Activated naive CD8-positive, alpha-beta T cell treated with anti-CD3 and anti-CD28 coated beads for 36 hours (primary cell): ENCODE data around the gene AXIN1. TPM values are rescaled to one million over a fixed set of nuclear protein-coding genes. Genes with fewer than 3 reads are reported as not detected.

Source experiments
- DNase-seq: peaks from one replicate; pipeline ENCODE4 v3.0.0; 2021
- H3K27ac Mint-ChIP-seq: one replicate; pipeline ENCODE4 v1.8.0; 2022; ENCODE audit warnings: mild to moderate bottlenecking, moderate library complexity, mixed read lengths
- H3K27me3 Mint-ChIP-seq: one replicate; pipeline ENCODE4 v1.8.0; 2022; ENCODE audit warnings: mild to moderate bottlenecking, mixed read lengths
- H3K36me3 Mint-ChIP-seq: one replicate; pipeline ENCODE4 v1.8.0; 2021; ENCODE audit warnings: mild to moderate bottlenecking, mixed read lengths
- H3K4me1 Mint-ChIP-seq: one replicate; pipeline ENCODE4 v1.8.0; 2021; ENCODE audit warnings: mixed read lengths
- H3K4me3 Mint-ChIP-seq: one replicate; pipeline ENCODE4 v1.8.0; 2022; ENCODE audit warnings: mild to moderate bottlenecking, moderate library complexity, mixed read lengths
- H3K9me3 Mint-ChIP-seq: one replicate; pipeline ENCODE4 v1.8.0; 2022; ENCODE audit warnings: mixed read lengths
- total RNA-seq, 2 experiments: library from RNA; stranded (reverse); gene quantifications; one replicate each; pipeline ENCODE4 v1.2.3, GENCODE V29; 2021

Gene AXIN1
- total RNA-seq, 2 experiments from 2014 or later = 23.9 to 24.6 TPM

- Mint-ChIP-seq H3K27me3 (no peaks in the 10 kb centered on the region), H3K9me3 (no peaks in the 10 kb centered on the region), H3K4me1 (no peaks in the 10 kb centered on the region), H3K36me3 (peaks cover 1% of the 10 kb centered on the region), H3K27ac (no peak overlapping the region), H3K4me3 (no peak overlapping the region)
- DNase-seq = no peak
Observed at GRCh38 chr16:301950-302349, 50.6 kb downstream of the AXIN1 start.

GRCh38 chr16:301235-301634 is 51.3 kb downstream of the AXIN1 start:
- no peak overlapping the region for H3K27ac Mint-ChIP-seq
- DNase-seq = no peak
- H3K36me3 Mint-ChIP-seq = no peaks in the 10 kb centered on the region
- H3K4me1 Mint-ChIP-seq = no peaks in the 10 kb centered on the region
- H3K4me3 Mint-ChIP-seq = no peak overlapping the region
- H3K9me3 Mint-ChIP-seq = no peaks in the 10 kb centered on the region
- no peaks in the 10 kb centered on the region for H3K27me3 Mint-ChIP-seq

DNA sequence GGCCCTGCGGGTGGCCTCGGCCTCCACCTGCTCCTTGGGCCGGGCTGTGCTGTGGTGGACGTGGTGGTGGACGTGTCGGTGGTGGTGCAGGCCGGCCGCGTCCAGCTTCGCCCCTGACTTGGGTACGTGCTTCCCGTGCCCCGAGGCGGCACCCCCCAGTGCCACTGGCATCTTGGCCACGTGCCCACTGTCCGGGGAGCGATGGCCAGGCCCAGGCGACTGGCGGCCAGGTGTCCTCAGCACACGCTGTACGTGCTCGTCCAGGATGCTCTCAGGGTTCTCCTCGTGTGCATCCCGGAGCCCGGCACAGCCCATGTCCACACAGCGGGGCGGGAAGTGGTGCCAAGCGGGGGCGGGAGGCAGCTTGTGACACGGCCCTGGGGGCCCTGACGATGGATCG is 54.7 kb downstream of the AXIN1 start:
- H3K9me3 Mint-ChIP-seq = no peaks in the 10 kb centered on the region
- H3K4me3 Mint-ChIP-seq = no peak overlapping the region
- peaks cover 3% of the 10 kb centered on the region for H3K36me3 Mint-ChIP-seq
- H3K27me3 Mint-ChIP-seq = no peaks in the 10 kb centered on the region
- no peaks in the 10 kb centered on the region for H3K4me1 Mint-ChIP-seq
- DNase-seq = no peak
- no peak overlapping the region for H3K27ac Mint-ChIP-seq

DNA sequence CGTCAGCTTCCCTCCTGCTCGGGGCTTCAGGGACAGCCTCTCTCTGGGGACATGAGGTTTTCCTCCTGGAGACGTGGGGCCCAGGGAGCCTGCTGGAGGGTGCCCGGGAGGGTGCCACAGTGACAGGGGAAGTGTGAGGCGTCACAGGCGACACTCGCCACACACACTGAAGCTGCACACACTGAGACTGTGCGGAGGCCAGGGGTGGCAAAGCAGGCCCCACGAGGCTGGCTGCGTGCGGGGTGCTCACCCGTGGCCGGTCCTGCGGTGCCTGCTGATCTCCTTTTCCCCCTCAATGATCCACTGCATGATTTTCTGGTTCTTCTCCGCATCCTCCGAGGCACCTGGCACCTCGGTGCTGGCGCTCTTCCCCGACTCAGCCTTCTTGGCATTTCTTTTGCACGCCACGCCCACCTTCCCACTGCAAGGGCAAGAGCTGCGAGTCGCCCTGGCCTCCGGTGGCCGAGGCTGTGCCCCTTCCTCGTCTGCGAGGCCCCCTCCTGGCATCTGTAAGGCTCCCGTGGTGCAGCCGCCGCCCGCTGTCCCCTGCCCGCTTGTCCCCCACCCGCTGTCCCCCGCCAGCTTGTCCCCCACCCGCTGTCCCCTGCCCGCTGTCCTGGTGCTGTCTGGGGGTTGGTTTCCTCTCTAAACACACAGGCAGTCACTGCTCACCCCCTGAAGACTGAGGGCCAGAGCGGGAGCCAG is 55.6 kb downstream of the AXIN1 start:
- Mint-ChIP-seq H3K27ac (no peak overlapping the region), H3K36me3 (peaks cover 3% of the 10 kb centered on the region), H3K9me3 (no peaks in the 10 kb centered on the region), H3K4me3 (no peak overlapping the region), H3K27me3 (no peaks in the 10 kb centered on the region), H3K4me1 (no peaks in the 10 kb centered on the region)
- no peak for DNase-seq

DNA sequence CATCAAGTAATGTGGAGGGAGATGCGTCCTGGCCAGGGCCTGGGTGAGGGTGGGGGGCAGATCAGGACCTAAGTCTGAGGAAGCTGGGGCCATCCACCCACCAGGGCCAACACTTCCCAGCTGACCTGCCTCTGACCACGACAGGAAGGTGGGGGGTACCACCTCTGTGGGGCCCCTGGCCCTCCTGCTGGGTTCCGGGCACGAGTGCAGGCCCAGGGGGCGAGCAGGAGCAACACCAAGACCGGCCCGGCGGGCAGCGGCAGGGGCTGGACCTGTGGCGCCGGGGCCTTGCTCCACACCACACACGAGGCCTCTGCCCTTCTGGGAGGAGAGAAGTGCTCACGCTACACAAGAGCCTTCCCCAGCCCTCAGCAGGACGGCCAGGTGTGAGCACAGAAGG is 56.2 kb downstream of the AXIN1 start:
- Mint-ChIP-seq H3K27me3 (no peaks in the 10 kb centered on the region), H3K4me1 (no peaks in the 10 kb centered on the region), H3K4me3 (no peak overlapping the region), H3K9me3 (no peaks in the 10 kb centered on the region), H3K36me3 (peaks cover 3% of the 10 kb centered on the region), H3K27ac (no peak overlapping the region)
- no peak for DNase-seq

GRCh38 chr16:293043-293775 is 59.3 kb downstream of the AXIN1 start:
- Mint-ChIP-seq H3K4me3 (no peak overlapping the region), H3K27me3 (no peaks in the 10 kb centered on the region), H3K4me1 (no peaks in the 10 kb centered on the region), H3K9me3 (no peaks in the 10 kb centered on the region), H3K27ac (no peak overlapping the region), H3K36me3 (peaks cover 3% of the 10 kb centered on the region)
- DNase-seq = no peak

- H3K27me3 Mint-ChIP-seq = no peaks in the 10 kb centered on the region
- peaks cover 7% of the 10 kb centered on the region for H3K36me3 Mint-ChIP-seq
- no peaks in the 10 kb centered on the region for H3K4me1 Mint-ChIP-seq
- H3K27ac Mint-ChIP-seq = no peak overlapping the region
- no peaks in the 10 kb centered on the region for H3K9me3 Mint-ChIP-seq
- H3K4me3 Mint-ChIP-seq = no peak overlapping the region
- no peak for DNase-seq
Observed at GRCh38 chr16:291539-291938, 61.0 kb downstream of the AXIN1 start.

DNA sequence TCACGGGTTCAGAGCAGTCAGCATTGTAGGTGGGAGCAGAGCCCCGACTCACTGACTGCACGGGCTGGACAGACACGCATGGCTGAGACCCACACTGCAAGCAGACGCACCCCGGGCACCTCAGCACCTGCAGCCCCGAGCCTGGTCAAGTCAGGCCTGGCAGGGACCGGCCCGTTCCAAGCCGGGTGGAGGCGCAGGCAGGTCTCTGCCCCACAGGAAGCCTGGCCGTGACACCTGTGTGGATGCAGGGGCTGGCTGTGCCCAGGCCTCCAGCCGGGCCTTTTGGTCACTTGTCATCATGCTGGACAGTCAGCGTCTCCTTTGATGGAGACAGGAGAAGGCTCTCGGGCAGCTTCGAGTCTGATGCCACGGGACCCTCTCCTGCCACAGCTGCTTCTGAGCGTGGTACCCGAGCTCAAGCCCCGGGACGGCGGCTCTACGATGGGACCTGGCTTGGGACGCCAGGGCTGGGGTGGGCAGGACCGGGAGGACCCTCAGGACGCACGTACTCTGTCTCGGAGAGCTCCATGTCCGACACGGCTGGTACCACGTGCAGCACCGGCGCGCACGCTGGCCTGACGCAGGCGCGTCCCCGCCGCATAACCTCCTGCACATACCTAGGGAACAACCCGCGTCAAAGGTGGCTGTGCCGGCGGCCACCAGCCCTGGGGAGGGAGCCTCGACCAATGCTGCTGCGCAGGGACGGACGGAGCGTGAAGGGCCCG is 61.7 kb downstream of the AXIN1 start:
- no peaks in the 10 kb centered on the region for H3K9me3 Mint-ChIP-seq
- H3K27me3 Mint-ChIP-seq = no peaks in the 10 kb centered on the region
- no peak overlapping the region for H3K4me3 Mint-ChIP-seq
- DNase-seq = no peak
- H3K36me3 Mint-ChIP-seq = peaks cover 7% of the 10 kb centered on the region
- H3K4me1 Mint-ChIP-seq = no peaks in the 10 kb centered on the region
- H3K27ac Mint-ChIP-seq = no peak overlapping the region

- Mint-ChIP-seq H3K27ac (no peak overlapping the region), H3K4me3 (no peak overlapping the region), H3K4me1 (no peaks in the 10 kb centered on the region), H3K9me3 (no peaks in the 10 kb centered on the region), H3K27me3 (no peaks in the 10 kb centered on the region), H3K36me3 (peaks cover 7% of the 10 kb centered on the region)
- no peak for DNase-seq
Observed at GRCh38 chr16:290015-290680, 62.4 kb downstream of the AXIN1 start.

- Mint-ChIP-seq H3K27me3 (no peaks in the 10 kb centered on the region), H3K9me3 (no peaks in the 10 kb centered on the region), H3K4me1 (no peaks in the 10 kb centered on the region), H3K27ac (no peak overlapping the region), H3K4me3 (no peak overlapping the region), H3K36me3 (peaks cover 7% of the 10 kb centered on the region)
- DNase-seq = no peak
Observed at GRCh38 chr16:289395-289997, 63.0 kb downstream of the AXIN1 start.

DNA sequence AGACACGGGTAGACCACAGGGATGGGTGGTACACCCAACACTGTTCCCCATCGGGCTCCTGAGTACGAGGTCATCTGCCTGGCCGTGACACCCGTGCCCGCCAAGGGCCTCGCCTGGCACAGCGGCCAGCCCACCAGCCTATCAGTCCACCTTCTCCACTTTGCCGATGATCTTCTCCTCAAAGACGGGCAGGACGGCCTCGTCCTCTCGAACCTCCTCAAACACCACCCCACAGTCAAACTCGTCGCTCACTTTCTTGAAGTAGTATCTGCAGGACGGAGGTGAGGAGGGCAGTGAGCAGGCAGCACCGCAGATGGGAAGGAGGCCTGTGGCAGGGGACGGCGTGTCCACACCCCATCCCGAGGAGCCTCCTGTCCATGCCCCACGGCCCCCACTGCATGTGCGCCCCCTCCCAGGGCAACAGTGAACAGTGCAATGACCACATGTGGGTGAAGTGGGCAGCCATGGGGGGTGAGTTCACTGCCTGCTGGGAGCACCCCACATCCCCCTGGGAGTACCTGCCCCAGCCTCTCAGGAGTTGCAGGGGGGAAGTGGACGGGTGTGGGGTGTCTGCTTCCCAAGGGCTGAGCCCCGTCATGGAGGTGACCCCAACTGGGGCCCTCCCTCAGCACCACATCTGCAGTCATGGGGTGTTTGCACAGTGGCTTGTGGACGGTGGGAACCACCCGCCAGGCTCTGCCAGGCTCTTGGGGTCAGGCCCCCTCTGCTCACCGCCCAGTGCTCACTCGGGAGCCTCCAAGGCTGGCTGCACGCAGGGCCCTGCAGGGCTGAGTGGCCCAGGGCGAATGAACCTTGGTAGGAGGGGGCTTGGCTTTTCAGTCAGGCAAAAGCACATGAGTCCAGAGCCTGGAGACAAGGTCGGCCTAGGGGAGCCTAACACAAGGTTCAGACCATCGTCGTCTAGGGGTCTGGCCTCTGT is 64.3 kb downstream of the AXIN1 start:
- no peak for DNase-seq
- H3K4me1 Mint-ChIP-seq = no peaks in the 10 kb centered on the region
- no peaks in the 10 kb centered on the region for H3K9me3 Mint-ChIP-seq
- H3K36me3 Mint-ChIP-seq = peaks cover 3% of the 10 kb centered on the region
- H3K27me3 Mint-ChIP-seq = no peaks in the 10 kb centered on the region
- no peak overlapping the region for H3K4me3 Mint-ChIP-seq
- no peak overlapping the region for H3K27ac Mint-ChIP-seq

DNA sequence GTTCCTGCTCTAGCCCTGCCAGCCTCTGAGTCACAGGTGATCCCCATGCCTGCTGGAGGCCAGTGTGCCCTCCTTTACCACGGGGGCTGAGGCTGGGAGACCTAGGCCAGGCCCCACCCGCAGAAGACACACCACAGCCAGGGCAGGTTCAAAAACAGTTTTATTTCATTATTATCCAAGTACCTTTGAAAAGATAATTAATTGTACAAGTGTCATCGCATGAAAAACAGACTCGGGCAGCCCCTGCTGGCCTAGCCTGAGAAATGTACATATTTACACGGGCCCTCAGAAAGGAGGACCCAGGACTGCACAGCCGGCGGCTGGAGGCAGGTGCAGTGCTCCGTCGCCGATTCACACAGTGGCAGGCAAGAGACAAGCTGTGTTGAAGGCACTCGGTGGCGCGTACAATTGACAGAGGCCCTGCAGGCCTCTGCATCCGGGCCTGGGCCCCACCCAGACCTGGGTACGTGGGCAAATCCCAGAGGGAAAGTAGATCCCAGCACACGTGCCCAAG is 65.2 kb downstream of the AXIN1 start:
- no peak overlapping the region for H3K27ac Mint-ChIP-seq
- H3K9me3 Mint-ChIP-seq = no peaks in the 10 kb centered on the region
- no peaks in the 10 kb centered on the region for H3K4me1 Mint-ChIP-seq
- no peaks in the 10 kb centered on the region for H3K27me3 Mint-ChIP-seq
- H3K36me3 Mint-ChIP-seq = peaks cover 3% of the 10 kb centered on the region
- H3K4me3 Mint-ChIP-seq = no peak overlapping the region
- no peak for DNase-seq

DNA sequence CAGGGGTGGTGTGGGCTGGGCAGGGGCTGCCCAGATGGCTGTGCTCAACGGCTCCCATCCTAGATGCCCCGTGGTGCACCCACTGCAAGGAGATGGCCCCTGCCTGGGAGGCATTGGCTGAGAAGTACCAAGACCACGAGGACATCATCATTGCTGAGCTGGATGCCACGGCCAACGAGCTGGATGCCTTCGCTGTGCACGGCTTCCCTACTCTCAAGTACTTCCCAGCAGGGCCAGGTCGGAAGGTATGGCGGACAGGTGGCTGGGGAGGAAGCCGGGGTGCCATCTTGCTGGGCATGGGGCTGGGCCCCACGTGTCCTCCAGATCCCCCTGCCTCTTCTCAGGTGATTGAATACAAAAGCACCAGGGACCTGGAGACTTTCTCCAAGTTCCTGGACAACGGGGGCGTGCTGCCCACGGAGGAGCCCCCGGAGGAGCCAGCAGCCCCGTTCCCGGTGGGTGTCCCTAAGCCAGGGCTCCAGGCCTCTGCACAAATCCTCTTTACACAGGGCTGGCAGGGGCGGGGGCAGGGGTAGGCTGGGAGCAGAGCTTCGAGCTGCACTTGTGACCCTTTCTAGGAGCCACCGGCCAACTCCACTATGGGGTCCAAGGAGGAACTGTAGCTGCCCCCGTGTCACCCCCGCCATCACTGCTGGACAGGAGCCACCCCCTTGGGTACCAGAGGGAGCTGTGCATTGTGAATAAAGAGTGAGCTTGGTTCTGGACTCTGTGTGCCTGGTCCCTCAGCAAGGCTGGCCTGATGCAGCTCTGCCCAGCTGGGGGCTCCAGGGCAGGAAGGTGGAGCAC is 65.8 kb downstream of the AXIN1 start:
- no peaks in the 10 kb centered on the region for H3K9me3 Mint-ChIP-seq
- no peak overlapping the region for H3K4me3 Mint-ChIP-seq
- no peaks in the 10 kb centered on the region for H3K4me1 Mint-ChIP-seq

More for the DNA sequence above, 65.8 kb downstream of the AXIN1 start:
- H3K27me3 Mint-ChIP-seq = peaks cover 3% of the 10 kb centered on the region
- no peak overlapping the region for H3K27ac Mint-ChIP-seq
- no peak for DNase-seq
- H3K36me3 Mint-ChIP-seq = peaks cover 3% of the 10 kb centered on the region
